HG03354 (cell line): ENCODE results near the gene LYSET.
A peak's percentile ranks its signal among the peaks of the same experiment; 100 is the strongest.
"Not testable (repeated sequence)": the region's sequence is repeated elsewhere in the genome, so short reads cannot be mapped to it uniquely, and the experiment has no call there.

Experiments
- ATAC-seq: cut with Tn5 transposase; IDR thresholded peaks from one replicate; pipeline ENCODE4 v1.9.1; 2021; ENCODE audit warnings: mild to moderate bottlenecking; ENCODE audit not compliant: unreplicated experiment, poor library complexity, severe bottlenecking

LYSET gene

GRCh38 chr14:93184391-93185348, at the start of gene LYSET, which contains the start of gene MOAP1:
TSS of gene LYSET (plus strand) at chr14:93185317. CDS start at chr14:93185406, 89 bp downstream.
TSS of gene MOAP1 (minus strand) at chr14:93184897. CDS start at chr14:93184242, 655 bp downstream.
- peak; percentile 87 for ATAC-seq

GRCh38 chr14:93135399-93135798, 49.7 kb upstream of the LYSET start:
- ATAC-seq: no peak

GRCh38 chr14:93136009-93136408, 49.1 kb upstream of the LYSET start:
- ATAC-seq: no peak

GRCh38 chr14:93136508-93136907, 48.6 kb upstream of the LYSET start:
- ATAC-seq: not testable (repeated sequence)

- ATAC-seq: no peak
Measured at GRCh38 chr14:93137864-93138263, 47.3 kb upstream of the LYSET start.

GRCh38 chr14:93142854-93143652, 42.1 kb upstream of the LYSET start:
- no peak for ATAC-seq

GRCh38 chr14:93146119-93146518, 39.0 kb upstream of the LYSET start:
- no peak for ATAC-seq

GRCh38 chr14:93148979-93149378, 36.1 kb upstream of the LYSET start:
- ATAC-seq: no peak

GRCh38 chr14:93150227-93151208, 34.6 kb upstream of the LYSET start:
- no peak for ATAC-seq

GRCh38 chr14:93153121-93153520, 32.0 kb upstream of the LYSET start:
- no peak for ATAC-seq

- ATAC-seq: no peak
Measured at GRCh38 chr14:93155667-93156066, 29.4 kb upstream of the LYSET start.

- ATAC-seq: no peak
Measured at GRCh38 chr14:93156693-93157369, 28.3 kb upstream of the LYSET start.

- ATAC-seq: not testable (repeated sequence)
Measured at GRCh38 chr14:93158349-93158748, 26.8 kb upstream of the LYSET start.

GRCh38 chr14:93159625-93160352, 25.3 kb upstream of the LYSET start:
- ATAC-seq: not testable (repeated sequence)

- no peak for ATAC-seq
Measured at GRCh38 chr14:93160353-93160801, 24.7 kb upstream of the LYSET start.

GRCh38 chr14:93161411-93161940, 23.6 kb upstream of the LYSET start:
- ATAC-seq: no peak

GRCh38 chr14:93163564-93163963, 21.6 kb upstream of the LYSET start:
- ATAC-seq: peak; percentile 44
